ENCODE measurements around the gene CNTFR. TPM values are rescaled to one million over a fixed set of nuclear protein-coding genes. Genes with fewer than 3 reads are reported as not detected.

CNTFR gene
- total and polyA plus RNA-seq, 2 experiments from 2014 or later = not detected

DNA sequence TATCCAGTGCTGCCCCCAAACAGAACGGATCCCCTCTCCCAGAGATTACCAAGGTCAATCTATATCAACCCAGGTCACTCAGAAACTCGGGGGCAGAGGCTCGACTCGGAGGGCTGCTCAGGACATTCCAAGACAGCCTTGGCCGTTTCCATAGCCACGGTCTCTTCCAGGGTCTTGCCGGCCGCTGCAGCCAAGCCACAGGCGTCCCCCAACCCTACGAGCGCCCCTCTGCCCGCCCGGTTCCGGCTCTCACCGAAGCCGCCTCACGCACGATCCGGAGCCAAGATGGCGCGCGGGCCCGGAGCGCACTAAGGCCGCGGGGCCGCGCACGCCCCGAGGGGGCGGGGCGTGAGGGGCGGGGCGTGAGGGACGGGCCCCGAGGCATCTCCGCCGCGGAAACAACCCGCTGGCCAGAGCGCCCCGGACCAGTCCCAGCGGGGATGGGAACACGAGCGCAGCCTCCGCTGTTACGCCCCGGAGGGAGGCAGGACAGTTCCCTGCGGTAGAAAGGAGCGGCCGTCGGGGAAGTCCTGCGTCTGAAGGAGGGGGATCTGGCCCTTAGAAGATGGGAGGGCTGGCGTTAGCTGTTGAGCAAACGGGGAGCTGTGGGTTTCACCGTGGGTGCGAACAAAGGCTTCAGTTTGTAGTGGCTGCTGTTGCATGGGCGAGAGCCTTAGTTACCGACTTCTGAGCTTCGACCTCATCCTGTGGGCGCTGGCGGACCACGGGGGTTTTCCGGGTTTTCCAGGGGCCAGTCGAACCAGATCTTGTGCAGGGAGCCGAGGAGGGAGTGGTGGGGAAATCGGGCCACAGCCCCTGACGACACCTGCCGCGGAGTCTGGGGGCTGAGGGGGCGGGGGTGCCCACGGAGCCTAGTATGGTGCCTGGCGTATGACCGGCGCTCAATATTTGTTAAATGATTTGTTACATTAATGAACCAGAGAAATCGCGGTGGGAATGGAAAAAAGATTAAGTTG, 22.6 kb upstream of the CNTFR start, which contains the start of gene RPP25L:
Gene RPP25L (minus strand): TSS at position 287 of the 977 bp plus-strand sequence. CDS start 801 bp downstream, outside the sequence.
- H2AFZ ChIP-seq = peak within 1 kb of the TSS; percentile 93

GRCh38 chr9:34611251-34611810, 21.8 kb upstream of the CNTFR start:
- Histone ChIP-seq H3K9ac (peak overlapping the region; percentile 94), H3K4me2 (ENCODE audit: unreplicated experiment) (peak overlapping the region; percentile 78), H3K9me2 (ENCODE audit: insufficient read depth) (no peaks in the 10 kb centered on the region), H3K4me1 (ENCODE audit: insufficient read depth) (peaks cover 9% of the 10 kb centered on the region; the same call in 1 of the 2 replicates), H3K9me3 (ENCODE audit: low read depth) (no peaks in the 10 kb centered on the region), H3K27ac (peak overlapping the region; percentile 41; the same call in 1 of the 2 replicates), H4K20me1 (ENCODE audit: insufficient read depth) (no peaks in the 10 kb centered on the region), H3K4me3 (peak overlapping the region; percentile 94), H3K79me2 (ENCODE audit: insufficient read depth) (peaks cover 16% of the 10 kb centered on the region), H3K27me3 (replicated peaks; ENCODE audit: insufficient read depth) (no peaks in the 10 kb centered on the region), H3K36me3 (ENCODE audit: low read depth) (no peaks in the 10 kb centered on the region), H2AFZ (peak overlapping the region; percentile 93), H3F3A (ENCODE audit: insufficient read depth) (peaks cover 14% of the 10 kb centered on the region; the same call in 1 of the 2 replicates)
- WGBS, 2 experiments (ENCODE audit: low coverage in 1 of 2, low lambda C conversion rate in 2 of 2, missing lambda C conversion rate in 2 of 2) = 25 to 32% methylated on average over 10 of the region's 10 CpGs
- TF ChIP-seq EZH2 (IDR thresholded peaks at IDR 0.05; ENCODE audit: insufficient read depth, poor library complexity, severe bottlenecking) (no peak), EZH2phosphoT487 (IDR thresholded peaks at IDR 0.05; ENCODE audit: insufficient read depth, low read depth) (no peak)
- peak; percentile 30 for DNase-seq
- in situ Hi-C loops (cut with MboI) = loop anchor here (25.0 kb wide), 1 partner anchor 99 kb away; the partner anchor contains the start of gene ENHO

More for the DNA sequence above, 22.6 kb upstream of the CNTFR start, which contains the start of gene RPP25L:
- Histone ChIP-seq H3K4me2 (ENCODE audit: unreplicated experiment) (peak within 1 kb of the TSS; percentile 78), H3K27me3 (replicated peaks; ENCODE audit: insufficient read depth) (no peaks in the 10 kb centered on the region), H3K36me3 (ENCODE audit: low read depth) (peaks cover 2% of the 10 kb centered on the region; the same call in 1 of the 2 replicates), H3K79me2 (ENCODE audit: insufficient read depth) (peaks cover 16% of the 10 kb centered on the region), H3K4me3 (peak within 1 kb of the TSS; percentile 94), H4K20me1 (ENCODE audit: insufficient read depth) (no peaks in the 10 kb centered on the region), H3K9me2 (ENCODE audit: insufficient read depth) (no peaks in the 10 kb centered on the region), H3K9me3 (ENCODE audit: low read depth) (no peaks in the 10 kb centered on the region), H3K9ac (peak within 1 kb of the TSS; percentile 94), H3K27ac (peak within 1 kb of the TSS; percentile 41), H3F3A (ENCODE audit: insufficient read depth) (peaks cover 14% of the 10 kb centered on the region; the same call in 1 of the 2 replicates), H3K4me1 (ENCODE audit: insufficient read depth) (peaks cover 9% of the 10 kb centered on the region; the same call in 1 of the 2 replicates)
- TF ChIP-seq EZH2phosphoT487 (IDR thresholded peaks at IDR 0.05; ENCODE audit: insufficient read depth, low read depth) (no peak), EZH2 (IDR thresholded peaks at IDR 0.05; ENCODE audit: insufficient read depth, poor library complexity, severe bottlenecking) (no peak)
- WGBS, 2 experiments (ENCODE audit: low coverage in 1 of 2, low lambda C conversion rate in 2 of 2, missing lambda C conversion rate in 2 of 2) = 1 to 2% methylated on average over 66 to 73 of the region's 77 CpGs
- in situ Hi-C loops (cut with MboI) = loop anchor here (25.0 kb wide), 1 partner anchor 100 kb away; the partner anchor contains the start of gene ENHO
- peak; percentile 95 for DNase-seq

GRCh38 chr9:34610434-34611206, 21.1 kb upstream of the CNTFR start:
- TF ChIP-seq EZH2 (IDR thresholded peaks at IDR 0.05; ENCODE audit: insufficient read depth, poor library complexity, severe bottlenecking) = no peak
- no peak for TF ChIP-seq EZH2phosphoT487 (IDR thresholded peaks at IDR 0.05; ENCODE audit: insufficient read depth, low read depth)
- H3K9ac ChIP-seq = peak overlapping the region; percentile 94; the same call in 1 of the 2 replicates
- DNase-seq = no peak
- peak overlapping the region; percentile 94 for H3K4me3 ChIP-seq
- H3K79me2 ChIP-seq (ENCODE audit: insufficient read depth) = peaks cover 16% of the 10 kb centered on the region
- in situ Hi-C loops (cut with MboI) = loop anchor here (25.0 kb wide), 1 partner anchor 98 kb away; the partner anchor contains the start of gene ENHO
- 93 to 95% methylated on average over 19 of the region's 20 CpGs for WGBS, 2 experiments (ENCODE audit: low coverage in 1 of 2, low lambda C conversion rate in 2 of 2, missing lambda C conversion rate in 2 of 2)
- H3K9me2 ChIP-seq (ENCODE audit: insufficient read depth) = no peaks in the 10 kb centered on the region
- H3K4me1 ChIP-seq (ENCODE audit: insufficient read depth) = peaks cover 9% of the 10 kb centered on the region; the same call in 1 of the 2 replicates
- H3F3A ChIP-seq (ENCODE audit: insufficient read depth) = peaks cover 14% of the 10 kb centered on the region; the same call in 1 of the 2 replicates
- H3K9me3 ChIP-seq (ENCODE audit: low read depth) = no peaks in the 10 kb centered on the region
- peak overlapping the region; percentile 78 for H3K4me2 ChIP-seq (ENCODE audit: unreplicated experiment)
- H2AFZ ChIP-seq = no peak overlapping the region
- H3K27me3 ChIP-seq (replicated peaks; ENCODE audit: insufficient read depth) = no peaks in the 10 kb centered on the region
- no peak overlapping the region for H3K27ac ChIP-seq
- H3K36me3 ChIP-seq (ENCODE audit: low read depth) = no peaks in the 10 kb centered on the region
- H4K20me1 ChIP-seq (ENCODE audit: insufficient read depth) = no peaks in the 10 kb centered on the region
